ENCODE results near the gene GALE.
"Not testable (repeated sequence)": the region's sequence is repeated elsewhere in the genome, so short reads cannot be mapped to it uniquely, and the experiment has no call there.

Gene GALE
- total RNA-seq: 8.0 to 16.7 reads per million in 2 donors

DNA sequence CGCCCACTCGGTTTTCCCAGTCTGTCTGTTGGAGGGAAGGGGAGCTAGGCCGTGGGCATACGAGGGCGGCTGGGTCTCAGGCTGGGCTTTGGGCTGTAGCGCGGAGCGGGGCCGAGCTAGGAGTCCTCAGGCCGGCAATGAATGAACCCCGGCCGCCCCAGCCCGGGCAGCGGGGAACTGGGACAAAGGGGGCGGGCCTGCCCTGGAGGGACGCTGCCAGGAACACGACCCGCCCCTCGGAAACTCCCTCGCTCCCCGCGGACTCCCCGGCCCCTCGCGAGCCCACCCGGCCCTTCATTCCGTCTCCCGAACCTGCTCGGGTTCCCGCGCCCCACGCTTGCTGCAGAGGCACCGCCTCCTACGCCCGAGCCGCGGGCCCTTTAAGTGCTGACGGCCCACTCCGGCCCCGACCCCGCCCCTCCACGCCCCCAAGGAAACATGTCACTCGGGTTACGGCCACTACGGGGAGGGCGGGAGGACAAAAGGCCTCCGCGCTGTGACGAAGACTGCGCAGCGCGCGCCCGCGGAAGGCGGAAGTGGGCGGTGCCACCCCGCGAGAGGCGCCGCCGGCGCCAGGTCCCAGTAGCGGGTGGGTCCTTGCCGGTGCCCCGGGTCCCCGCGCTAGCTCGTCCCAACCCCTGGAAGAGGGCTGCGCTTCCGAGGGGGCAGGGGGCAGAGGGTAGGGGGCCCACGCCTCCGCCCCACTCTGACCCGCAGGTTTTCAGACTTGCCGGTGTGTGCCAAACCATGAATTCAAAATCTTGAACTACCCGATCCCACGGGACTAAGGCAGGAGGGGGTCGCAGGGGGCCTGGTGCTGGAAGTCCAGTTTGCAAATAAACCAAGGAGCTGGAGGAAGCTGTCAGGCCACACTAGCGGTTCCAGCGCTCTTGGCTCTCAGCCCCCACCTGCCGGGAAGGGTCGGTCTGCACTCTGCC lies at the start of gene GALE:
TSS of gene GALE (minus strand) at position 355 of the 938 bp plus-strand sequence. CDS start 1,747 bp downstream, outside the sequence.
- peak; percentile 97 for DNase-seq

DNA sequence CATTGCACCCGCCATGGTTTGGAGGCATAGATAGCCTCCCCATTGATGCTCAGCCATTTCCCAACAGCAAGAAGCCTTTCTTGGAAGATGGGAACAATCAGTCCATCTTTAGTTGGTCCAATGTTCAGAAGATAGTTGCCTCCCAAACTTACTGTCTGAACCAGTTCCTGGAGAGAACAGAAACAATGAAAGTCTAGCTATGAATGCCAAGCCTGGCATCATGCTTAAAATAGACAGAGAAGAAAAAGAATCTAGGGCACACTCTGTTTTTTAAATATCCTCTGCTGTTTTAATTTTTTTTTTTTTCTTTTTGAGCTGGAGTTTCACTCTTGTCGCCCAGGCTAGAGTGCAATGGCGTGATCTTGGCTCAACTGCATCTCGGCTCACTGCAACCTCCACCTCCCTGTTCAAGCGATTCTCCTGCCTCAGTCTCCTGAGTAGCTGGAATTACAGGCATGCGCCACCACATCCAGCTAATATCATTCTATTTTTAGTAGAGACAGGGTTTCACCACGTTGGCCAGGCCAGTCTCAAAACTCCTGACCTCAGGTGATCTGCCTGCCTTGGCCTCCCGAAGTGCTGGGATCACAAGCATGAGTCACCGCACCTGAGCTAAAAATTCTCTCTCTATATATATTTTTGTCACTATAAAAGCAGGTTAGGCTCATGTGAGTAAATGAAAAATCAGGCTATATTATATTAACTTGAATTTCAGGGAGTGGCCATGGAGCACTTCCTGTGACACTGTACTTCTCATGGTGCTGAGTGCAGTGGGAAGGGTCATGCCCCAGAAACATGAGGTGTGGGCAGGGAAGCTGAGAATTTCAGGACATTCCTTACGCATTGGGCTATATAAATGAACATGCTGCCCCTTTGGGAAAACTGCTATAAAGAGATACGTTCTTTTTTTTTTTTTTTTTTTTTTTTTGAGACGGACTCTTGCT lies 48.4 kb upstream of the GALE start:
- no peak for DNase-seq

DNA sequence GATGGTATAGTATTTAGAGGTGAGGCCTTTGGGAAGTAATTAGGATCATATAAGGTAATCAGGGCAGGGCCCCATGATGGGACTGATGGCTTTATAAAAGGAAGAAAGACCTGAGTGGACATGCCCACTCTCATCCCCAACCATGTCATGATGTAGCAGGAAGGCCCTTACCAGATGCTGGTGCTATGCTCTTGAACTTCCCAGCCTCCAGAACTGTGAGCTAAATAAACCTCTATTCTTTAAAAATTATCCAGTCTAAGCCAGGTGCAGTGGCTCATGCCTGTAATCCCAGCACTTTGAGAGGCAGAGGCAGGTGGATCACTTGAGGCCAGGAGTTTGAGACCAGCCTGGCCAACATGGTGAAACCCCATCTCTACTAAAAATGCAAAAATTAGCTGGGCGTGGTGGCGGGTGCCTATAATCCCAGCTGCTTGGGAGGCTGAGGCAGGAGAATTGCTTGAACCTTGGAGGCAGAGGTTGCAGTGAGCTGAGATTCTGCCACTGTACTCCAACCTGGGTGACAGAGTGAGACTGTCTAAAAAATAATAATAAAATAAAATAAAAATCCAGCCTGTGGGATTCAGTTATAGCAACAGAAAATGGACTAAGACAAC lies 47.0 kb upstream of the GALE start:
- not testable (repeated sequence) for DNase-seq

DNA sequence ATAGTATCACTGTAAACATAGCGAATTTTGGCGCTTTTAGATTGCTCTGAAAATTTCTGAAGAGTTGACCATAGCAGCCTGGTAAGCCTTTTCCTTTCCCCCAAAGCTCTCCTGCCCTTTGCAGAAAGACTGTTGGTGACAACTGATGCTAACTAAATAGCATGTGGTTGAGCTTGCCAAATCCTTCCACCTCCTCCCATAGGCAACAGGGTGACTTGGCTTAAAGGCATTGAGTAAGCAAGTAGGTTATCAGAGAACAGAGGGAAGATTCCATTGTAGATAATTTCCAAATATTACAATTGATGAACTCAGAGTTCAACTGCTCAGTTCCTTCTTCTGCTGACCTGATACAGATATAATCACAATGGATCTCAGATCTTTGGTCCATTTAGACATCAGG lies 44.6 kb upstream of the GALE start:
- no peak for DNase-seq

DNA sequence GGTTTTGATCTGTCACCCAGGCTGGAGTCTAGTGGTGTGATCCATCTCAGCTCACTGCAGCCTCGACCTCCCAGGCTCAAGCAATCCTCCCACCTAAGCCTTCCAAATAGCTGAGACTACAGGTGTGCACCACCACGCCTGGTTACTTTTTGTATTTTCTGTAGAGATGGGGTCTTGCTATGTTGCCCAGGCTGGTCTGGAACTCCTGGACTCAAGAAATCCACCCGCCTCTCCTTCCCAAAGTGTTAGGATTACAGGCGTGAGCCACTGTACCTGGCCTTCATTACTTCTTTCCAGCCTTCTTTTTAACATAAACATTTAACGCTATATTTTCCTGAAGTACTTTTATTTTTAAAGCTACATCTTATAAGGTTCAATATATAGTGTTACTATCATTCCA lies 43.1 kb upstream of the GALE start:
- DNase-seq: no peak

DNA sequence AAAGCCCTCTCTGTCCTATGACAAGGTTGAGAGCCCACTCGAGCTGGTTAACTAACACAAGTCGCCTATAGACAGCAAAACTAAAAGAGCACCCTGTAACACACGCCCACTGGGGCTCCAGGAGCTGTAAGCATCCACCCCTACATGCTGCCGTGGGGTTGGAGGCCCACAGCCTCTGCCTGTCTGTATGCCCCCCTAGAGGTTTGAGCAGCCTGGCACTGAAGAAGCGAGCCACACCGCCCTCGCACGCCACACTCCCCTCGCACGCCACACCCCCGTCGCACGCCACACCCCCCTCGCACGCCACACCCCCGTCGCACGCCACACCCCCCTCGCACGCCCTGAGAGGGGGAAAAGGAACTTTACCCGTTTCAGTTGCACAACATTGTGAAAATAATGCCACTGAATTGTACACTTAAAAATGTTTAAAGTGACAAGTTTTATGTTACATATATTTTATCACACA lies 37.9 kb upstream of the GALE start:
- DNase-seq: peak; percentile 64

DNA sequence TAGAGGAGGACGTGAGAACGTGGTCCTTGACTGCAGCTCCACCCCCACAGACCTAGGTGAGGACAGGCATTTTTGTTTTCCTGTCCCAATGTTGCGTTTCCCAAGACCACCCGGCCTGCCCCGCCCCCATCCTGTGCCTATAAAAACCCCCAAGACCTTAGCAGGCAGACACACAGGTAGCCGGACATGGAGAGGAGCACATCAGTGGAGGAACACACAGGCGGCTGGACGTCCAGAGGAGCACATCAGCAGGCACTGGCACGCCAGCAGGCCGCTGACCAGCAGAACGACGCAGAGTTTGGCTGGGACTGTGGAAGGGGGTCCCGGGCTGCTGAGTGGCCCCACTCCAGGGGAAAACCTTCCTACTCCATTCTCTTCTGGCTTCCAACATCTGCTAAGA lies 37.4 kb upstream of the GALE start:
- no peak for DNase-seq

DNA sequence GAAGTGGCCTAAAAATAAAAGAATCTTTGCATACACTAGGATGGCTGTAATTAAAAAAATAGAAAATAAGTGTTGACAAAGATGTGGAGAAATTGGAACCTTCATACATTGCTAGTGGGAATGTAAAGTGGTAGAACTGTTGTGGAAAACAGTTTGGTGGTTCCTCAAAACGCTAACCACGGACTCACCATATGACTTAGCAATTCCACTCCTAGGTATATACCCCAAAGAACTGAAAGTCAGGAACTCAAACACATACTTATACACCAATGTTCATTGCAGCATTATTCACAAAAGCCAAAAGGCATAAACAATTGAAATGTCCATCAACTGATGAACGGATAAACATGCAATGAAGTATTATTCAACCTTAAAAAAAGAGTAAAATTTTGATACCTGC lies 35.5 kb upstream of the GALE start:
- DNase-seq: no peak

DNA sequence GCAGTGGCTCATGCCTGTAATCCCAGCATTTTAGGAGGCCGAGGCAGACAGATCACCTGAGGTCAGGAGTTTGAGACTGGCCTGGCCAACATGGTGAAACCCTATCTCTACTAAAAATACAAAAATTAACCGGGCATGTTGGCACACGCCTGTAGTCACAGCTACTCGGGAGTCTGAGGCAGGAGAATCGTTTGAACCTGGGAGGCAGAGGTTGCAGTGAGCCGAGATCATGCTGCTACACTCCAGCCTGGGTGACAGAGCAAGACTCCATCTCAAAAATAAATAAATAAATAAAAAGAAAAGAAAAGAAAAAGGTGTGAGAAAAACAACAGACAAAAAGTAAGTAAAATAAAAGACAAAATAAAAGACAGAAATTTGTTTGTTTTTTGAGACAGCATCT lies 33.6 kb upstream of the GALE start:
- DNase-seq: not testable (repeated sequence)

DNA sequence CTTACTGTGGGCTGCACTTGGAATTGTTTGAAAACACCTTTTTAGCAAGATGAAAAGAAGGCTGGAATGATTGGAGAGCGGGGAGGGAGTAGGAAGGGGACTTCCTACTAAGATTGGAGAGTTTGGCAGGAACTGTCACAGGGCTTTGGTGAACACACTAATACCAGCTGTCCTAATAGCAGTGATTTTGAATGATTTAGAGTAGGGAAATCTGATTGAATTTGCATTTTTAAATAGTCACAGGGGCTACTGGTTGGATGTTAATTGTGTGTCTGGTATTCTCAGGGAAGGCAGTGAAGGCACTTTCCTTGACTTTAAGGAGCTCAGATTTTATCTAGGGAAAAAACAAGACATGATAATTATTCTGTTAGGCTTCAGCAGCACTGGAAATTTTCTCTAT lies 27.2 kb upstream of the GALE start:
- DNase-seq: no peak

DNA sequence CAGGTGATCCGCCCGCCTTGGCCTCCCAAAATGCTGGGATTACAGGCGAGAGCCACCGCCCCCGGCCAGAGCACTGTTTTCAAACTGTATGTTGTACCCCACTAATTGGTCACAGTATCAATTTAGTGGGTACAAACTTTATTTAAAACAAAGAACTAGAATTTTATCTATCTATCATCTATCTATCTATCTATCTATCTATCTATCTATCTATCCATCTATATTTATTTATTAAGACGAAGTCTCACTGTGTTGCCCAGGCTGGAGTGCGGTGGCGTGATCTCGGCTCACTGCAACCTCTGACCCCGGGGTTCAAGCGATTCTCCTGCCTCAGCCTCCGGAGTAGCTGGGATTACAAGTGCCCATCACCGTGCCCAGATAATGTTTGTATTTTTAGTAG lies 26.0 kb upstream of the GALE start:
- DNase-seq: not testable (repeated sequence)

DNA sequence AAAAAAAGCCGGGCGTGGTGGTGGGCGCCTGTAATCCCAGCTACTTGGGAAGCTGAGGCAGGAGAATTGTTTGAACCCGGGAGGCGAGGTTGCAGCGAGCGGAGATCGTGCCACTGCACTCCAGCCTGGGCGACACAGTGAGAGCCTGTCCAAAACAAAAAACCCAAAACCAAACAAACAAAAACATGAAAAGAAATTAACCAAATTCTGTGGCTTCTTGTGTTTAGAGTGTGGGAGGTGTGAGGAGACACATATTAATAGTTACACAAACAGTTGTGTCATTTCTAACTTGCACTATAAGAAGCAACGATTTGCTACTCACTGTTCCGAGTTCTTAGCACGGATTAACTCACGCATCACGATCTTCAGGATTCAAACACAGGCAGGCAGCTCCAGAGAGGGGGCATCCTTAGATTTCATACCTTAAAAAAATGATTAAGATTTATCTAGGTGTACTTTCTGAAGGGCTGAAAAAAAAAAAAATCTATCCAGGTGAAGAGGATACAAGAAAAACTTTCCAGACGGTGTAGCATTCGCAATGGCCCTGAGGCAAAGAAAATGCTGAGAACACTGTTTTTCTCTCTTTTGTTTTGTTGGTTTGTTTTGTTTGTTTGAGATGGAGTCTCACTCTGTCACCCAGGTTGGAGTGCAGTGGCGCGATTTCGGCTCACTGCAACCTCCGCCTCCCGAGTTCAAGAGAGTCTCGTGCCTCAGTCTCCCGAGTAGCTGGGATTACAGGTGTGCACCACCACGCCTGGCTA lies 25.4 kb upstream of the GALE start:
- no peak for DNase-seq

DNA sequence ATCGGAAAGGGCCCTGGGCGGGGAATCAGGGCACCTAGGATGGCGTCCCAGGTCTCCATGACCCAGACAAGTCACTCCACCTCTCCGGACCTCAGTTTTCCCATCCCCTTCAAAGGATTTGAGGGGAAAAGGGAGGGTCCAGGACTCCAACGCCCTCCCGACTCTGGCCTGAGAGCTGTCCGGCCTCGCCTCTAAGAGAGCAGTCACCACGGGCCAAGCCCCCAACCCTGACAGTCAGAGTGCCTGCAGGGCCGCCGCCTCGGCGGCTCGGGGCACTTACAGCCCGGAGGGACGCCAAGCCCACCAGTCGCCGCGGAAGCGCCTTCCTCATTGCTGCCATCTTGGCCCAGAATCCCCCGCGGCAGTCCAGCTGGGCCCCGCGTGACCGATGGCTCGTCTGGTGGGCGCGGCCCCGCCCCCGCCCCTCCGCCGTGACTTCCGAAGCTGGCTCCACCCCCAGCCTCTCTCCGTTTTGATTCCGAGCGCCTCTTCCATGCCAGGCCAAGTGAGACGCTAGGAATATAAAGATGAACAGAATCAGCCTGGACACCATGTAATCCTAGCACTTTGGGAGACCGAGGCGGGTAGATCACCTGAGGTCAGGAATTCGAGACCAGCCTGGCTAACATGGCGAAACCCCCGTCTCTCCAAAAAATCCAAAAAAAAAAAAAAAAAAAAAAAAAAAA lies 24.7 kb upstream of the GALE start, which contains the start of gene HMGCL:
TSS of gene HMGCL (minus strand) at position 354 of the 686 bp plus-strand sequence. CDS start at position 340, 14 bp downstream.
- DNase-seq: peak; percentile 85

DNA sequence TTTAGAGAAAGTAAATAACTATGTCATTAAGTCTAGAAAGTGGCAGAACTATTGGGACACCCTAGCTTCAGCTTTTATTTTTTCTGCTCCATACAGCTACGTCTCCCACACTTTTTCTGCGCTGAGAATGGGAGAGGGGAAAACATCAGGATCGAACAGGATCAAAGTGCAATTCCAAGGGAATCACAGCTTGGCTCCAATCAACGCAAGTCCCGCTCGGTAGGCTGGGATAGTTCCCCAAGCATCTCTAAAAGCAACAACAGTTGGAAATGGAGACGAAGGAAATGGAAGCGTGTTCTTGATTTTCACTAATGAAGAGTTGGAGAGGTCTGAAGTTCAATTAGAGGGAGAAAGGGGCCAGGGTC lies 24.1 kb upstream of the GALE start:
- DNase-seq: no peak

DNA sequence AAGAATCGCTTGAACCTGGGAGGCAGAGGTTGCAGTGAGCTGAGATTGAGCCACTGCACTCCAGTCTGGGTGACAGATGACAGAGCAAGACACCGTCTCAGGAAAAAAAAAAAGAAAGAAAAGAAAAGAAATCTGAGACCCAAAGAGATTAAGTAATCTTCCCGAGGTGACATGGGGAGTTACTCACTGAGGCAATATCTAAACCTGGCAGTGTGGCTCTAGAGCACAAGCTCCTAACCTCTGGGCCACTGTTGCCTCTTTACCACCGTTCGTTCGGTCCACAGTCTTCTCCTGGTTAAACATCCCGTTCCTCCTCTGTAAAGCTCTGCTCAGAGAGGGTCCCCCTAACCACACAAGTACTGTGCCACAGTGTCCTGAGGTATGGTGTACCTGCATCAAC lies 23.2 kb upstream of the GALE start:
- no peak for DNase-seq

DNA sequence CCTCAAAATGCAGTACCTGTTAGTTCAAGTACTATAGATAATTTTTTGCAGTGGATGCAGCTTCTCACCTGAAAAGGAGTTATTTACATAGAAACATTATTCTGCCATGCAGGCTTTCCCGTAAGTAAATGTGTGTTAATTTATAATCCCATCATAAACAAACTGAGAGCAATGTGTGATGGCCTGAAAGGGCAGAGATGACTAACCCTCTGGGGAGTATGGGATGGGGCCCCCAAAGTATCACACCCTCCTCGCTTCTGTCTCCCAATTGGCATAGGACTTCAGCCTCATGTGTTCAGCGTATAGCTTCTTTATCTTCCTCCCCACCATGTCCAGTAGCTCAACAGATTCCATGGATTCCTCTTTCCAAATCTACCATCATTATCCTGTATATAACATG lies 17.1 kb upstream of the GALE start:
- DNase-seq: no peak

DNA sequence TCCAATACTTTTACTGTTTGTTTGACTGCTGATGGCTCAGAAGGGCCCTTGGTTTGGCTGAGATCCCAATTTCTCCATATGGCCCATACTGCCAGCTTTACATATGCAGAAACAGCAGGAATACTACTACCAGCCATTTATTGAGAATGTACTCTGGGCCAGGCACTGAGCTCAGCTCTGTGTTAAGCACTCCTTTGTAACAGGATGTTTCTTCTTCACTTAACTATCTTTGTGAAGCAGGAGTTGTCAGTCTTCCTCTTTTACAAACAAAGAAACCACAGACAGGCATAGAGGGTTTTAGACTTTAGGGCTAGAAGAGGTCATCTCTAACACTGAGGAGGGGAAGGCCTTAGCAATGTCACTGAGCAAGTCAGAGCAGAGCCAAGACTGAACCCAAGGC lies 16.4 kb upstream of the GALE start:
- no peak for DNase-seq

DNA sequence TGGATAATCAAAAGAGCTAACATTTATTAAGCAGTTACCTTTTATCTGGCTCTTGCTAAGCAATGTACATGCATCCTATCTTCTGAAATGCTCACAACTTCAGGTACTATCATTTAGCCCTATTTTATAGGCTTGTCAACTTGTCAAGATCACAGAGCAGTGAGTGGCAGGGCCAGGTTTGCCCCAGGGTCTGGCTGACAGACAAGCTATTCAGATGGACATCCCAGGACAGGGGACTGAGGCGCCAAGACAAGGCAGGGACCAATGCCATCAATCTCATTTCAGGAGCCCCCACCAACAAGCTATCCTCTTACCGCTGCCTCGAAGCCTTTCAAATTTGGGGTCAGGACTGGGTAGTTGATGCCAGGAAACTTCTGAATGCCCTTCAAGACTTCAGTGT lies 15.8 kb upstream of the GALE start:
- DNase-seq: no peak

DNA sequence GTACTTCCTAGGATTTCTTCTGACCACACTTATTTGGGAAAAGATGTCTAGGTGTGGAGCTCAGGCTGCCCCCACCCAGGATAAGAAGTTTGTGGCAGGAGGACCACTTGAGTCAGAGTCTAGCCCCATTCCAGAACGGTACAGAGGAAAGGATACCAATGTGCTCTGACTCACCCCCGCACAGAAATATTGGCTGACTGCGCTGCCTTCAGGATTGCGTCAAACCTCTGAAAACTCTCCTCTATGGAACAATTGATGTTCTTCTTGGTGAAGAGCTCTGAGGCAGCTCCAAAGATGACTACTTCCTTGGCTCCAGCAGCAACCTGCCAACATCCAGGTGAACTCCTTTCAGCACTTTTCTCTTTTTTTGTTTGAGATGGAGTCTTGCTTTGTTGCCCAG lies 13.5 kb upstream of the GALE start:
- no peak for DNase-seq

DNA sequence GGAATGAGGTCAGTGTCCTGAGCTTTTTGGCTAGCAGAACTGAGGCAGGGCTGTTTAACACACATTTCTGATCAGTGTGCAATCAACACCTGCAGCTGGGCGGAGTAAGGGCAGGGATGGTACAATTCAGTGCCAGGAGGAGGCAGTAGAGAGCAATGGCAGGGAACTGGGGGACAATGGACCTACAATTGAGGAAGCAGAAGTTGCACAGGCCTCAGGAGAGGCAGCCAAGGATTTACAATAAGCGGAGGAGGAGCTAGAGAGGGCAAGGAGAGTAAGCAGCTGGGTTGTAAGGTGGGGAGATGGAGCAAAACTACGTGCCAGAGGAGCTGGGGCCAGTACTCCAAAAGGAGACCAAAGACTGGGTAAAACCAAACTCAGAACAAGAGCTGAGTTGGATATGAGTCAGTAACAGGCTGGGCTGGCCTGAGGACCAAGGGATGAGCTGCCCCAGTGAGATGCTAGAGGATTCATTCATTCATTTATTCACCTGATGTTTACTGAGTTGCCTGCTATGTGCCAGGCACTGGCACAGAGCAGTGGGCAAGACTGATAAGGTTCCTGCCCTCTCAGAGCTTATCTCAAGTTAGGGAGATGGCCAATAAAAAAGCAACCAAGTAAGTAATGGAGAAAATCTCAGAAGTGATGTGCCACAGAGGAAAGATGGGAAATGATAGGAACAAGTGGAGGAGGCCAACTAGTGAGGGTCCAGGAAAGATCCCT lies 10.4 kb upstream of the GALE start:
- DNase-seq: no peak

DNA sequence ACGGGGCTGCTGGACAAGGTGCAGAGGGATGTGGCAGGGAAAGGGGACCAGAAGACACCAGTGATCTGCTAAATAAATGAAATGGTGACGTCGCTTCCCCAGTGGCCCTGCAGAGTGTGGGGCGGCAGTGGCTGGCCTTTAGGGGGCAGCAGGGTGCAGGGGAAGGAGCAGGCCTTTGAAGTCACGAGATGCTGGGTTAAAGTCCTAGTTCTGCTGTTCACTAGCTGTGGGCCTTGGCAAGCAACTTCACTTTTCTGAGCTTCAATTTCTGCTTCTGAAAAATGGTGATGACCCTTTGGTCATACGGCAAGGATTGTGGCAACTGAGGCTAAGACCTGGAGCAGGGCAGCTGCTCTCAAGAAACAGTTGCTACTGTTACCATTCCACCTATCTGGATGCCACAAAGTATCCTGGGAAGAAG lies 9.2 kb upstream of the GALE start:
- peak; percentile 74 for DNase-seq
